ENCODE results near the gene EGR4. TPM values are rescaled to one million over a fixed set of nuclear protein-coding genes. Genes with fewer than 3 reads are reported as not detected.

The EGR4 gene
- total and polyA plus RNA-seq, 4 donors: 0.02 TPM; not detected in 3

- no peaks in the 10 kb centered on the region for H3K4me1 ChIP-seq (ENCODE audit: control insufficient read depth in 4 of 4, insufficient read depth in 4 of 4, low read length in 3 of 4)
- no peak overlapping the region for H3K27ac ChIP-seq (ENCODE audit: low read depth in 1 of 2, low read length in 2 of 2)
- TF ChIP-seq CTCF (IDR thresholded peaks at IDR 0.05; ENCODE audit: low read depth, low read length, missing input control): no peak
- no peak for TF ChIP-seq MAX (IDR thresholded peaks at IDR 0.05)
- TF ChIP-seq GABPA (IDR thresholded peaks at IDR 0.05 in 1 of 2, conservative IDR thresholded peaks at IDR 0.05 in 1 of 2): no peak
- no peak for TF ChIP-seq RXRA (IDR thresholded peaks at IDR 0.05)
- TF ChIP-seq FOXA1 (IDR thresholded peaks at IDR 0.05): no peak
- TF ChIP-seq HNF4A (conservative IDR thresholded peaks at IDR 0.05): no peak
- H3K9ac ChIP-seq (ENCODE audit: low read depth in 1 of 2, low read length in 2 of 2): no peak overlapping the region
- 96% methylated on average over 1 of the region's 1 CpG for WGBS
- H3K36me3 ChIP-seq (ENCODE audit: control insufficient read depth in 4 of 4, insufficient read depth in 3 of 4, low read depth in 1 of 4, low read length in 3 of 4): no peaks in the 10 kb centered on the region
- H3K4me3 ChIP-seq (ENCODE audit: low read depth in 1 of 3, low read length in 3 of 3): no peak overlapping the region
- DNase-seq (ENCODE audit: low spot score): no peak
- no peaks in the 10 kb centered on the region for H3K9me3 ChIP-seq (ENCODE audit: control insufficient read depth in 4 of 4, low read length in 3 of 4)
- no peaks in the 10 kb centered on the region for H3K27me3 ChIP-seq (ENCODE audit: control insufficient read depth in 4 of 4, insufficient read depth in 4 of 4, low read length in 3 of 4)
These were observed 41.3 kb upstream of the EGR4 start for GRCh38 chr2:73334620-73335019.

GRCh38 chr2:73334045-73334444 is 40.7 kb upstream of the EGR4 start:
- no peak overlapping the region for H3K4me3 ChIP-seq (ENCODE audit: low read depth in 1 of 3, low read length in 3 of 3)
- H3K27me3 ChIP-seq (ENCODE audit: control insufficient read depth in 4 of 4, insufficient read depth in 4 of 4, low read length in 3 of 4): no peaks in the 10 kb centered on the region
- H3K9me3 ChIP-seq (ENCODE audit: control insufficient read depth in 4 of 4, low read length in 3 of 4): no peaks in the 10 kb centered on the region
- H3K36me3 ChIP-seq (ENCODE audit: control insufficient read depth in 4 of 4, insufficient read depth in 3 of 4, low read depth in 1 of 4, low read length in 3 of 4): no peaks in the 10 kb centered on the region
- DNase-seq (ENCODE audit: low spot score): no peak
- no peaks in the 10 kb centered on the region for H3K4me1 ChIP-seq (ENCODE audit: control insufficient read depth in 4 of 4, insufficient read depth in 4 of 4, low read length in 3 of 4)
- H3K9ac ChIP-seq (ENCODE audit: low read depth in 1 of 2, low read length in 2 of 2): no peak overlapping the region
- TF ChIP-seq ATF3 (IDR thresholded peaks at IDR 0.05): no peak
- no peak for TF ChIP-seq FOXA1 (IDR thresholded peaks at IDR 0.05)
- TF ChIP-seq YY1 (IDR thresholded peaks at IDR 0.05): no peak
- no peak for TF ChIP-seq JUND (IDR thresholded peaks at IDR 0.05)
- TF ChIP-seq RXRA (IDR thresholded peaks at IDR 0.05): no peak
- no peak for TF ChIP-seq MAX (IDR thresholded peaks at IDR 0.05)
- no peak for TF ChIP-seq REST (IDR thresholded peaks at IDR 0.05)
- no peak for TF ChIP-seq SP1 (IDR thresholded peaks at IDR 0.05)
- TF ChIP-seq NR2F2 (IDR thresholded peaks at IDR 0.05): no peak
- TF ChIP-seq ZBTB33 (IDR thresholded peaks at IDR 0.05): no peak
- no peak for TF ChIP-seq HNF4A (conservative IDR thresholded peaks at IDR 0.05)
- TF ChIP-seq RAD21 (IDR thresholded peaks at IDR 0.05): no peak
- TF ChIP-seq FOXA2 (IDR thresholded peaks at IDR 0.05): no peak
- WGBS: 70% methylated on average over 2 of the region's 2 CpGs
- no peak overlapping the region for H3K27ac ChIP-seq (ENCODE audit: low read depth in 1 of 2, low read length in 2 of 2)

Data from liver (tissue), 9 donors.